ENCODE data around the gene TCF7L2. TPM values are rescaled to one million over a fixed set of nuclear protein-coding genes. Genes with fewer than 3 reads are reported as not detected.

The TCF7L2 gene
- total and polyA plus RNA-seq, 2 experiments from 2014 or later: 27.5 to 33.7 TPM

DNA sequence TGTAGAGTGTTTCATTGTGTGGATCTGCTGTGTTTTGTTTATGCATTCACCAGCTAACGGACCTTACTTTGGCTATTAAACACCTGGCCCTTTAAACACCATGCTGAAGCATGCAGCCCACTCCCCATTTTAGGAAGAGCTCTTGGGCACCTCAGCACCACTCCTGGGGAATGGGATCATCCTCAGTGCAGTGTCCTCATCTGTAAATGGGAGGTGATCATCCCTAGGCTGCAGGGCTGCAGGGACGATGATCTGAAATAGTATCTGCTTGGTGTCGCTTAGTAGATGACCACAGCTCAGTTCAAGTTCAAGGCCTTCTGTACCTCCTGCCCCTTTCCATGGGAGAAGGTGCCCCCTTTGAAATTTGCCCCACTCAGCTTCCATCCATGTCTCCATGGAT is 229.9 kb downstream of the TCF7L2 start:
- no peak overlapping the region for H3K4me3 ChIP-seq
- H3K4me1 ChIP-seq (ENCODE audit: low read depth): peaks cover 14% of the 10 kb centered on the region
- TF ChIP-seq, protein P1, sequence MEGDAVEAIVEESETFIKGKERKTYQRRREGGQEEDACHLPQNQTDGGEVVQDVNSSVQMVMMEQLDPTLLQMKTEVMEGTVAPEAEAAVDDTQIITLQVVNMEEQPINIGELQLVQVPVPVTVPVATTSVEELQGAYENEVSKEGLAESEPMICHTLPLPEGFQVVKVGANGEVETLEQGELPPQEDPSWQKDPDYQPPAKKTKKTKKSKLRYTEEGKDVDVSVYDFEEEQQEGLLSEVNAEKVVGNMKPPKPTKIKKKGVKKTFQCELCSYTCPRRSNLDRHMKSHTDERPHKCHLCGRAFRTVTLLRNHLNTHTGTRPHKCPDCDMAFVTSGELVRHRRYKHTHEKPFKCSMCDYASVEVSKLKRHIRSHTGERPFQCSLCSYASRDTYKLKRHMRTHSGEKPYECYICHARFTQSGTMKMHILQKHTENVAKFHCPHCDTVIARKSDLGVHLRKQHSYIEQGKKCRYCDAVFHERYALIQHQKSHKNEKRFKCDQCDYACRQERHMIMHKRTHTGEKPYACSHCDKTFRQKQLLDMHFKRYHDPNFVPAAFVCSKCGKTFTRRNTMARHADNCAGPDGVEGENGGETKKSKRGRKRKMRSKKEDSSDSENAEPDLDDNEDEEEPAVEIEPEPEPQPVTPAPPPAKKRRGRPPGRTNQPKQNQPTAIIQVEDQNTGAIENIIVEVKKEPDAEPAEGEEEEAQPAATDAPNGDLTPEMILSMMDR (IDR thresholded peaks at IDR 0.05; ENCODE audit: low read depth, low read length): no peak
- H3K9me3 ChIP-seq (ENCODE audit: low read depth): no peaks in the 10 kb centered on the region
- no peak overlapping the region for H3K27ac ChIP-seq
- DNase-seq (ENCODE audit: low read depth in 1 of 2, low spot score in 1 of 2): no peak
- no peaks in the 10 kb centered on the region for H3K27me3 ChIP-seq
- H3K36me3 ChIP-seq: no peaks in the 10 kb centered on the region

DNA sequence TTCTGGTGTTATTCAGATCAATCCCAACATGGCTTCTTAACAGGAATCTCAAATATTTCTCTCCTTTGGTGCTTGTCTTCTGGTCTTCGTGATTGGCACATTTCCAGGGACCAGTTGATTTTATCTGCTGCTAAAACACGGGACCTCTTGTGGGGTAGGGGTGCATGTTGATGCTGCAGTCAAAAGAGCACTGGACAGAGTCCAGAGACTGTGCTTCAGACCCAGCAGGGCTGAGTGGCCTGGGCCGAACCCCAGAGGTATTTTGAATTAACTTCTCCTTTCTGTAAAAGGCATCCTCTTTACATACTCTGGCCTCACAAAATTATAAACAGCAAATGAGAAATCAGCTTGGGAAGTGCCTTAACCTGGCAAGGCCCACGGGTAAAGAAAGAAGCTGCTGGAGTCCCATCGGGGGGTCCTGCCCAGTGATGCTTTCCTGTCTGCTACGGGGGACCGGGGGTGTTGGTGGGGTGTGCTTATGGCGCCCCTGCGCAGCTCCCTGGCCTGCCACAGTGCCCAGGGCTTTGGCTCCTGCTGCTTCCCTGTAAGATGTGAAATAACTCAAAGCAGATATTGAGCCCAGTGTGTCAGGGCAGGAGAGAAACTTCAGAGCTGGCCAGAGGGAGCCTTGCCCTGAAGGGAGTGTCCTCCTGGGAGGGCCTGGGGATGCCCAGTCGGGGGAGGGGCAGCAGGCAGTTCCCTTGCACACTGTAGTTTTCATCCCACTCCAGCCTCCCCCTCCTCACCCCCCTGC is 230.5 kb downstream of the TCF7L2 start:
- peaks cover 8% of the 10 kb centered on the region for H3K4me1 ChIP-seq (ENCODE audit: low read depth)
- no peak overlapping the region for H3K4me3 ChIP-seq
- no peaks in the 10 kb centered on the region for H3K36me3 ChIP-seq
- no peaks in the 10 kb centered on the region for H3K27me3 ChIP-seq
- H3K27ac ChIP-seq: no peak overlapping the region
- H3K9me3 ChIP-seq (ENCODE audit: low read depth): no peaks in the 10 kb centered on the region
- TF ChIP-seq, protein P1 (IDR thresholded peaks at IDR 0.05; ENCODE audit: low read depth, low read length): no peak
- DNase-seq (ENCODE audit: low read depth in 1 of 2, low spot score in 1 of 2): peak in 1 of 2 donors; percentile 38

DNA sequence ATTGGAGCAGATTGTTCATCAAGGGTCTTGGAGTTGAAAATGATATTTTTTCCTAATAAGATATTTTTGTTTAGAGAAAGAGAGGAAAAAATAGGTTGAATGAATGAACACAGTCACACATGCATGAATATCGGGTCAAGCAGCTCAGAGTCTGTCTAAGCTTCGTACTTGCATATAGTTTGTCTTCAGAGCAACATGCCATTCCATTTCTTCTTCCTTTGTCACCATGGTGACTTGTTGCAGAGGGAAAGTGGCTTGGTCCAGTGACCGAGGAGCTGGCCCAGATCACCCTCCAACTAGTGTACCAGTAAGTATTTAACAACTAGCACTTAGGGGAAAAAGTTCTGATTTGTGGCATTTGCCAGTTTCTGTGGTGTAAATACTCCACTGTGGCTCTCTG is 232.1 kb downstream of the TCF7L2 start:
- no peak overlapping the region for H3K27ac ChIP-seq
- no peaks in the 10 kb centered on the region for H3K9me3 ChIP-seq (ENCODE audit: low read depth)
- H3K36me3 ChIP-seq: no peaks in the 10 kb centered on the region
- H3K4me3 ChIP-seq: no peak overlapping the region
- TF ChIP-seq, protein P1 (IDR thresholded peaks at IDR 0.05; ENCODE audit: low read depth, low read length): no peak
- no peak for DNase-seq (ENCODE audit: low read depth in 1 of 2, low spot score in 1 of 2)
- H3K27me3 ChIP-seq: no peaks in the 10 kb centered on the region
- H3K4me1 ChIP-seq (ENCODE audit: low read depth): peaks cover 9% of the 10 kb centered on the region

DNA sequence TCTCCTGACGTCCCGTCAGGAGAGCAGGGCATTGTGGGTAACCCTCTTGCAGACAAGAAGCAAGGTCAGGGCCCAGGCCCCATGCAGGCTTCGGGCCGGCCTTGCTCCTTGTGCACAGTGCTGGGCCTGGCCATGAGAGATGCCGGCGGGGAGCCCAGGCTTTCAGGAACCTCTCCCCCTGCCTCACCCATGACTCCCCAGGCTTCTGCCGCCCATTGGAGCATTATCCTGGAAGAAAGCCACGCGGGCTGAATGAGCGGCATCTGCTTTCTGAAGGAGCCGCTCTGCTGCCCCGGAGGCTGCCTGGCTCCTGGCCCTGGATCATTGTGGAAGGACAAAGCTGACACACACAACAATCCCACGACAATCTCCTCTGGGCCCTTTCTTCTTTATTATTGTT is 233.5 kb downstream of the TCF7L2 start:
- no peak for DNase-seq (ENCODE audit: low read depth in 1 of 2, low spot score in 1 of 2)
- Histone ChIP-seq H3K4me3 (no peak overlapping the region), H3K4me1 (ENCODE audit: low read depth) (peaks cover 13% of the 10 kb centered on the region), H3K27ac (no peak overlapping the region), H3K9me3 (ENCODE audit: low read depth) (no peaks in the 10 kb centered on the region), H3K27me3 (no peaks in the 10 kb centered on the region), H3K36me3 (no peaks in the 10 kb centered on the region)
- TF ChIP-seq, protein P1 (IDR thresholded peaks at IDR 0.05; ENCODE audit: low read depth, low read length): no peak

DNA sequence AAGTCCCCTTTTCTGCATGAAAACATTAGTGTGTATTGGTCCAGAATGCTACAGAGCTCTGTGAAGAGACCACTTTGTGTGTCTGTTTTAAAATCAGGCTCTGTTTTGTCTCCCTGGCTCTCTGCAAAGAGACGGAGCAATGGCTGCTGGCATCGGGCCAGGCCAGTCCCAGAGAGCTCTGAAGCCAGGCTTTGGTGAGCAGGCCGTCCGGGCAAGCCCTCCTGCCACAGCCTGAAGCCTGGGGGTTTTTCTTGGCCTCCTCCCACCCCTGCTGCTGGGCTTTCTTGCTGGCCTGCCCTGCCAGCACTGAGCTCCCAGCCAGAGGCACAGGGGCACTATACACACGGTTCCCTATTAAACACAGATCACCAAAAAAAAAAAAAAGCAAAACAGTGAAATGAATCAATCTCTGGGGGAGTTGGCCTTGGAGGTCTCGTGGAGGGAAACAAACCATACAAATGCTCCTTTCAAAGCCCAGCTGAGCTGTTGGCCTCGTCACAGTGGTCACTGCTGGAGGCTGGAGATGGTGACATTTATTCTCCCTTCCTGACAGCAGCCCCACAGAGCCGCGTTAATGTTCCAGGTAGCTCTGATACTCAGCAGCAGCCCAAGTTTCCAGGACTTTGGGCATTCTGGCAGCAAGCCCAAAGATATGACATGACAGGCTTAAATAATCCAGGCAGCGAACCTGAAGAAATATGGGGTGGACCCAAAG is 237.2 kb downstream of the TCF7L2 start:
- Histone ChIP-seq H3K4me3 (no peak overlapping the region), H3K27me3 (no peaks in the 10 kb centered on the region), H3K4me1 (ENCODE audit: low read depth) (peaks cover 13% of the 10 kb centered on the region), H3K36me3 (no peaks in the 10 kb centered on the region), H3K27ac (peak overlapping the region; percentile 69), H3K9me3 (ENCODE audit: low read depth) (no peaks in the 10 kb centered on the region)
- TF ChIP-seq, protein P1 (IDR thresholded peaks at IDR 0.05; ENCODE audit: low read depth, low read length): no peak
- peak; percentile 68 to 86 for DNase-seq (ENCODE audit: low read depth in 1 of 2, low spot score in 1 of 2)

All from cardiac muscle cell (in vitro differentiated cells and primary cell).